B cell (primary cell): Measurements from ENCODE around the gene ELMO1.

Experiments
- EZH2 ChIP-seq: IDR thresholded peaks from 2 replicates; pipeline ENCODE4 v1.6.1; 2012; ENCODE audit warnings: borderline replicate concordance, low read depth, mild to moderate bottlenecking, moderate library complexity, low read length; ENCODE audit not compliant: insufficient read depth, poor library complexity, severe bottlenecking
- TF ChIP-seq, protein P1 (sequence below): fragments of 200-600 bp; IDR thresholded peaks from one replicate; pipeline ENCODE4 v1.8.0; 2022; ENCODE audit warnings: antibody characterized with exemption, mild to moderate bottlenecking

DNA sequence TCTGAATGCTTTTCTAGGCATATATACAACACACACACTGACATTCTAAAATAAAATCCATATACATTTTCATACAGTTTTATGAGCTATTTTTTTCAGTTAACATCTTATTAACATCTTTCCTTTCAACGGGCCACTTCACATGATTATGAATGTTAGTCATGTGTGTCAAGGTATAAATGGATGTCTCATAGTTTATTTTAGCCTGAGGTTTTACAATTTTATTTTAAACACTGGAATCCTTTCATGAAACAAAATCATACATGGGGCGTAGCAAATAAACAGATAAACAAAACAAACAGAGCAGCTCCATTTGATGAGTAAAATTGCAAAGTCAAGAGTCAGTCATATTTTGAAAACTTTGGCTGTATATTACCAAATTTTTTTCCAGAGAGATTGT, 604.3 kb downstream of the ELMO1 start:
- TF ChIP-seq, protein P1, sequence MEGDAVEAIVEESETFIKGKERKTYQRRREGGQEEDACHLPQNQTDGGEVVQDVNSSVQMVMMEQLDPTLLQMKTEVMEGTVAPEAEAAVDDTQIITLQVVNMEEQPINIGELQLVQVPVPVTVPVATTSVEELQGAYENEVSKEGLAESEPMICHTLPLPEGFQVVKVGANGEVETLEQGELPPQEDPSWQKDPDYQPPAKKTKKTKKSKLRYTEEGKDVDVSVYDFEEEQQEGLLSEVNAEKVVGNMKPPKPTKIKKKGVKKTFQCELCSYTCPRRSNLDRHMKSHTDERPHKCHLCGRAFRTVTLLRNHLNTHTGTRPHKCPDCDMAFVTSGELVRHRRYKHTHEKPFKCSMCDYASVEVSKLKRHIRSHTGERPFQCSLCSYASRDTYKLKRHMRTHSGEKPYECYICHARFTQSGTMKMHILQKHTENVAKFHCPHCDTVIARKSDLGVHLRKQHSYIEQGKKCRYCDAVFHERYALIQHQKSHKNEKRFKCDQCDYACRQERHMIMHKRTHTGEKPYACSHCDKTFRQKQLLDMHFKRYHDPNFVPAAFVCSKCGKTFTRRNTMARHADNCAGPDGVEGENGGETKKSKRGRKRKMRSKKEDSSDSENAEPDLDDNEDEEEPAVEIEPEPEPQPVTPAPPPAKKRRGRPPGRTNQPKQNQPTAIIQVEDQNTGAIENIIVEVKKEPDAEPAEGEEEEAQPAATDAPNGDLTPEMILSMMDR, result no peak
- no peak for TF ChIP-seq EZH2
